ENCODE data around the gene CBFA2T2.
"Not testable (repeated sequence)": the region's sequence is repeated elsewhere in the genome, so short reads cannot be mapped to it uniquely, and the experiment has no call there.

Gene CBFA2T2

DNA sequence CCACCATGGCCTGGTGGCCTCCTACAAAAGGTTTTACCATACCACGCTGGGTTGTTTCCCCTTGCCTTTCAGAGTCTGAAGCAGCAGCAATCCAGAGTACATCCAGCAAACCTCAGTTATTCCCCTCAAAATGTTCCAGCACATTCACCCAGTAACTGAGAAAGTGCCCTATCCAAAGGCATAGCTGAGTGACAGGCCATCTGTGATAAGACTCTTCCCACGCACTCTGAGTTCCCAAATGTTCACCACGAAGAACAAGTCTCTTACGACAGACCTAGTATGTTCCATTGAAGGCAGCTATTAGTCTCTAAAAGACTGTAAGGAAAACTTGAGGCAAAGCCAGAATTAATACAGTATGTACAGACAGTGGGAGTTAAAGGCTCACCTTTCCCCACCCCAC lies 140.6 kb downstream of the CBFA2T2 start:
- no peak for DNase-seq

DNA sequence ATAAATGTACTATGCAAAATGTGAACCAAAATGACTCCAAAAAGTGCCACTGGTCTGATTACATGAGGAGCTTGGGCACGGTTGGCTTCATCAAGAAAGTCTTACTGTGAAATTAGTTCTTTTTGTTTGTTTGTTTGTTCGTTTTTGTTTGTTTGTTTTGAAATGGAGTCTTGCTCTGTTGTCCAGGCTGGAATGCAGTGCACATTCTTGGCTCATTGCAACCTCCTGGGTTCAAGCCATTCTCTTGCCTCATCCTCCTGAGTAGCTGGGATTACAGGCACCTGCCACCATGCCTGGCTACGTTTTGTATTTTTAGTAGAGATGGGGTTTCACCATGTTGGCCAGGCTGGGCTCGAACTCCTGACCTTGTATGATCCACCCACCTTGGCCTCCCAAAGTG lies 142.0 kb downstream of the CBFA2T2 start:
- DNase-seq, result not testable (repeated sequence)

DNA sequence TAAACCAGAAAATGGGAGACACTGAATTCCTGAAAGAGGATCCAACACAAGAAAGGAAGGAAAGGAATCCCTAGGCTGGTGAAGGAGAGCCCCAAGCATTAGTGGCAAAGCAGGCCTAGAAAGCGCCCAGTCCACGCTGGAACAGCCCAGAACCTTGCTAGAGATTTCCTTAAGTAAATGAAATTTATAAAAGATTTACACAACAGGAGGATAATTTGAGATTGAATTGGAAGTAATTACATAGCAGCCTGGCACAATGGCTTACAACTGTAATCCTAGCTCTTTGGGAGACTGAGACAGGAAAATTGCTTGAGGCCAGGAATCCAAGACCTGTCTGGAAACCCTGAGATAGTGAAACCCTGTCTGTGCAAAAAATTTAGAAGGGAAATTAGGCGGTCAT lies 145.4 kb downstream of the CBFA2T2 start:
- no peak for DNase-seq

DNA sequence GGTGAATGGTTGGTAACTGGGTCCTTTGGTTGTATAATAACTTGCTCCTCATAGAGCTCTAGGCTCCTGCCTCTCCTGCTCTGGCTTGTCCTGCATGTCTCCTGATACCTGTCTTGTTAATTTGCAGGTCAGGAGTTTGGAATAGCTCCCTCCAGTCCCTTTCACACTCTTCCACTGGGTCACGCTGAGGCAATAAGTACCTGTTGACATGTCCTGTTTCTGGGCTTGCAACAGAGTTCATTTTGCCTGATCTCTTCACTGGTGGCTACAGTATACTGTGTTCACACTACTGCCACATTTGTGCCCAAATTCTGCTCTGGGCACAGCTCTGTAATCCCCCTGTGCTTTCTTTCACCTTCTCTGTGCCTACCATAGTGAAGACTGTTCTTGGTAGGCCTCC lies 146.9 kb downstream of the CBFA2T2 start:
- DNase-seq, result no peak

- DNase-seq, result no peak
Observed at GRCh38 chr20:33640287-33640686, 150.4 kb downstream of the CBFA2T2 start.

DNA sequence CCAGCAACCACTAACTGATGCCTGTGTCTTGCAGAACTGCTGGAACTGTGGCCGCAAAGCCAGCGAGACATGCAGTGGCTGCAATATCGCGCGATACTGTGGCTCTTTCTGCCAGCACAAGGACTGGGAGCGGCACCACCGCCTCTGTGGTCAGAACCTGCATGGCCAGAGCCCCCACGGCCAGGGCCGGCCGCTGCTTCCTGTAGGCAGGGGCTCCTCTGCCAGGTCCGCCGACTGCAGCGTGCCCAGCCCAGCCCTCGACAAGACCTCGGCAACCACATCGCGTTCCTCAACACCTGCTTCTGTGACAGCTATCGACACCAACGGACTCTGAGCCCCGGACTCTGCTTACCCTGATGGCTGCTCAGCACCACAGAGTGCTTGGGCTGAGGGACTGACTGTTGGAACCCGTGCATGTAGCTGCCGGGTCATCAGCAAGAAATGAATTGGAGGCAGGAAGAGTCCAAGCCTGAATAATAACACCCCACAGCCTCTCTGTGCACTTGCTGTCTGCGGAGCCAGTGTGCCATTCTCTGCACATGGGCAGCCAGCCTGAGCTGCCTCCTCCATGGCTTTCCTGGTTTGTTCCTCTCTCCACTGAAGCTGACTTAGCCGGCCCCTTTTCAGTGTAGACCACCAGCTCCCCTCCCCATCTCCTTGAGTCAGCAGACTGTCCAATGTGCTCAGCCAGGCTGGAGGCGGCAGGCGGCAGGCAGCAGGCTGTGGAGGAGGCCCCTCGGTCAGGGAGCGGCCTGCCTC lies 154.6 kb downstream of the CBFA2T2 start:
- no peak for DNase-seq

DNA sequence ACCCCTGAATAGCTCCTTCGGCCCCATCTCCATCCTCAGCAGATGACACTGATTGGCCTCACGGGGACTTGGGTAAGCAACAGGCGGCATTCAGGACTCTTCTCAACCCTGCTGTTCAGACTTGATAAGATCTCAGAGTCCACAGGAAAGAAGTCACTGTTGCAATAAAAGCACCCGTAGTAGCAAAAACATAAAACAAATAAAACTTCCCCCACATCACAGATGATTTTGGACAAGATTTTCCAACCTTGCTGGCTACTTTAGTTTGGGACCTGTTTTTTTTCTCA lies 155.1 kb downstream of the CBFA2T2 start:
- DNase-seq, result no peak

DNA sequence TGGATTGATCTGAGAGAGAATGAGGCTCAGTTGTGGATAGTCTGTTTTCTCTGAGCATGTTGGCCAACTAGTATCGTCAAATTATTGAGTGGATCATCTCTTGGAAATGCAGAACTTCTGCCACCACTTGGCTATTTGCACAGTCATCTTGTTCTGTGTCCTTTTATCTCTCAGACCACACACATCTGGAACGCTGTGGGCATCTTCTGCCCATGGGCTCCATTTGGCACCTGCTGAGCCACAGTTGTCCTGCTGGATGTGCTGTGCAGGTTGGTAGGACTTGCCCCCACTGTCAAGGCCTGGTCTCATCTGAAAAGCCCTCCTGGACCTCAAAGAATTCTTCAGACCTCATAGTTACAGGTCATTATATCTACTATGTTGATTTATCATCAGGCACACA lies 155.5 kb downstream of the CBFA2T2 start:
- DNase-seq, result no peak

DNA sequence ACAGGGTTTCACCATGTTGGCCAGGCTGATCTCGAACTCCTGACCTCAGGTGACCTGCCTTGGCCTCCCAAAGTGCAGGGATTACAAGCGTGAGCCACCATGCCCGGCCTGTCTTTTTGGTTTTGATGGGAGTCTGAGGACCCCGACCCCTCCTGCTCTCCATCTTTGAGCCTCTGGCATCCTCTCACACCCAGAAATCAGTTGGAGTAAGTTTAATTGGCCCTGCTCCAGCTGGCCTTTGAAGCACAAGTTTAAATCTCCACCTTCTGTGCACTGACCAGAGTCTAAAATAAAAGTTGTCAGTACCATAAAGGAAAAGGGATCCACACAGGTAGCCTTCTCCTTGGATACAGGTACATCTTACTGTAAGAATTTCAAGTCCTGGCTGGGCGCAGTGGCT lies 156.3 kb downstream of the CBFA2T2 start:
- no peak for DNase-seq

DNA sequence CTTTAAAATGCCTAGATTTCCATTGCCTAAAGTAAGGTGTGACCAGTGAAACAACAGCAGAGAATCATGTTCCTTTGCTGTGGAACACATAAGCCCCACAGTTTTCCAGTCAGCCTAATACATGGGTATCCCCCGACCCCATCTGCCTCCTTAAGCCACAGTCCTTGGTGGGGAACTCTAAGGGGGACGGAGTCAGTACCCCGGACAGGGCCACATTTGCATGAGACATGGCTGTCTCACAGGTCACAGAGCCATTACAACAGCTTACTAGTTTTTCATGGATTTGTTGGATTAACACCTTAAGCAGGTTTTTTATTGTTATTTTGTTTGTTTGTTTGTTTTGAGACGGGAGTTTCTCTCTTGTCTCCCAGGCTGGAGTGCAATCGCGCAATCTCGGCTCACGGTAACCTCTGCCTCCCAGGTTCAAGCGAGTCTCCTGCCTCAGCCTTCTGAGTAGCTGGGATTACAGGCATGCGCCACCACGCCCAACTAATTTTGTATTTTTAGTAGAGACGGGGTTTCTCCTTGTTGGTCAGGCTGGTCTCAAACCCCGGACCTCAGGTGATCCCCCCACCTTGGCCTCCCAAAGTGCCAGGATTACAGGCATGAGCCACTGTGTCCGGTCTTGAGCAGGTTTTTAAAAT lies 157.2 kb downstream of the CBFA2T2 start:
- not testable (repeated sequence) for DNase-seq

GRCh38 chr20:33647603-33648395 lies 157.9 kb downstream of the CBFA2T2 start:
- DNase-seq, result no peak

GRCh38 chr20:33648396-33649004 lies 158.6 kb downstream of the CBFA2T2 start:
- no peak for DNase-seq

DNA sequence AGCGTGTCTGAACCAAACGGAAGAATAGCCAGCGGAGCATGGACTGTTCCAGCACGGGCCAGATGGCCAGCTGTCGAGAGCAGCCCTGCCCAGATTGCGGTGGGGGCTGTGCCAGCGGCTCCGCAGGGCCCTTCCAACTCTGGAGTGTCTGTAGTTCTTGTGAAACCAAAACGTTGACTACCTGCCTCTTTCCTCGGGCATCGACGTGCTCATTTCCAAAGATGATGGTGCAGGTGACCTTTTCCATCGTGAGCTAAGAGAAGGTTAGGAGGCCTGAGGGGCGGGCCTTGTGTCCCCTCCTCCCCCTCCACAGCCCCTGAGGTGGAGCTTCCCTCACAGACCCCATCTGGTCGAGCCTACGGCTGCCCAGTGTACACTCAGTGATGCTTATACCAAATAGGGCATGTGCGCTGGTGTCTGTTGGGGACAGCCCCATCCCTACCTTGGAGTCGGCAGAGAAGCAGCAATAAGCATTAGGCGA lies 159.3 kb downstream of the CBFA2T2 start:
- no peak for DNase-seq

DNA sequence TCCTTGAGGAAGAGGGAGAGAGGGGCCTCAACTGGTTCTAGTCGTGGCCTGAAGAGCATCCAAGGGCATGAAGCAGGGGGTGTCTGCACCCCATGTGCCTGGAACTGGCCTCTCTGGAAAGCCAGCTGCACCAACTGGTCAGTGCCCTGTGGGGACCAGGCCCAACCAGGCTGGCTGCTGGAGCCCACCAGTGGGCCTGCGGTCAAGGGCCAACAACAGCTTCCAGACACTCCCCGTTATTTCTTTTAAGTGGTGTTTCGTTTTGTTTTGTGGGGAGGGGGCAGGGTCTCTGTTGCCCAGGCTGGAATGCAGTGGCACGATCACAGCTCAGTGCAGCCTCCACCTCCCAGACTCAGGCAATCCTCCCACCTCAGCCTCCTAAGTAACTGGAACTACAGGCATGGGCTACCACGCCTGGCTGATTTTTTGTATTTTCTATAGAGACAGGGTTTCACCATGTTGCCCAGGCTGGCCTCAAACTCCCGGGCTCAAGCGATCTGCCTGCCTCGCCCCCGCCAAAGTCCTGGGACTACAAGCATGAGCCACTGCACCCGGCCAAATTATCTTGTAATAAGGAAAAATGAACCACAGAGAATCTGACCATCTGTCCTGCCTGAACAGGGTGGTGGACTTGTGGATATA lies 160.3 kb downstream of the CBFA2T2 start:
- no peak for DNase-seq

DNA sequence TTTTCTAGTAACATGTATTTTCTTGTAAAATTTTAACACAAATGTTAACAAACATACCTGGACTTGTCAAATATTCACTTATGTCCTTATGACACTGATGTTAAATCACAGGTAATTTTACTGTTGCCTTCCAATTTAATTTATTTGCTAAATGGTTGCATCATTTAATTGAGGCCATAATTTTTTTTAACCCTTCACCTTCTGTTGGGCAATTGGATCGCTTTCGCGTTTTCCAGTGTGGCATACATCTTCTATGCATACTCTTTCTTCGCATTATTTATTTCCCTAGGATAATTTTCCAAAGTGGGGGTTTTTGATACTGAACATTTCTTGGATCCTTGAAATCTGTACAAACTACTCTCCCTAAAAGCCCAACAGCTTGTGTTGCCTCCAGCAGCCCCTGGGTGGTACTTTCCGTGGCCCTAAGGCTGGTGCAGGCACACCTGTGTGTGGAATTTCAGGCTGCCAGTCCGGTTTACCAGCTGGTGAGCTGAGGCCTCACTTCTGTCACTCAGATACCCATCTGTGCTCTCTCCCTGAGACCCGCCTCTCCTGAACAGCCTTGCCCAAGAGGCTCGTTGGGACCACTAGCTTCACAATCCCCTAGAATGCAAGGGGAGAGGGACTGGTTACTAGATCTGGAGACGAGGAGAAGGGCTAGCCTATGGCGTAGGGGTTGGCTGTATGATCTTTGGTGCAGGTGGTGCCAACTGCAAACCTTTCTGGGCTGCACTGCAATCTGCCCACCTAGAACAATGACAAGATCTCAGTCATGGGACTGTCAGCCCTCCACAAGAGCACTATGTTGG lies 161.1 kb downstream of the CBFA2T2 start:
- no peak for DNase-seq

DNA sequence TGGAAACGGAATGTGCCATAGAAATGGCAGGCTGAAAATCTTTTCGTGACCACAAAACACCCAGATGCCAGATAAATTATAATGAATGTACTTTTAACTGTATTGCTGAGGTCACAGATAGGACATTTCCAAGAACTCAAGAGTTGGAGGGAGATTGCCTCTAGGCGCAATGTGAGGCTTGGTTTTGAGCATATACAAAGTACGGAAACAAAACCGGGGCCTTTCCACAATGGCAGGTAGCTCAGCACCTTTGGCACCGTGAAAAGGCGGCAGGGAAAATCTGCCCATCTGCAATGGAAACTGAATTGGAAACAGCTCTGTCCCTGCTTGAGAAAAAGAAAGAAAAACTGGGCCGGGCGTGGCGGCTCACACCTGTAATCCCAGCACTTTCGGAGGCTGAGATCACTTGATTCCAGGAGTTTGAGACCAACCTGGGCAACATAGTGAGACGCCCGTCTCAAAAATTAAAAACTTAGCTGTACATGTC lies 161.7 kb downstream of the CBFA2T2 start:
- no peak for DNase-seq

GRCh38 chr20:33653218-33653899 lies 163.5 kb downstream of the CBFA2T2 start:
- no peak for DNase-seq

DNA sequence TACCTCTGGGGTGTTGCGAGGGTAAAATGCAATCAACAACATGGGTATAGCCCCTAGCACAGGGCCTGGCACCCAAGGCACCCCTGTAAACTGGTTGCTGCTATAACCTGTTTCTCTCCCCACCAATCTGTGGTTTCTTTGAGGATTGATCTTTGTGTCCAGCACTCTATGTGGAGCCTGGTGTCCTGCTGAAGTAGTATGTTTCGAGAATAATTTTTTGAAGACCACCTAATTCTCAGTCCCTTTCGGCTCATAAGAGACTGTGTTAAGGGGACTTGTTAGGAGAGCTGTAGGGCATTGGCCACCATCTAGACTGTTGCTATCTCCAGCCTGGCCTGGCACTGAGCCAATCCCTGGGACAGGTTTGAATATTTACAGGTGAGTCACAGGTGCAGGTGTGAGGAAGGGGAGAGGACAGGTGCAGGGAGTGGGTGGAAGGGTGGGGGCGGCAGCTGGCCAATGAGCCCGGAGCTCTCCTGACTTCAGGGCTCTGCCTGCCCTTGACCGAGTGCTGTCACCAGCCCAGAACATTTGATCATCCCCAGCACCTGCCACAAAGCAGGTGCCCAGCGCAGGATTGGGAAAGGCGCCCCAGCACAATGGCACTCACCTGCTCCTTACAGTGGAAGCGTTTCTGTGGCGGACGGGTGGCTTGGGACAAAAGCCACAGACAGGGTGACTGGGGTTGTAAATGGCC lies 164.2 kb downstream of the CBFA2T2 start:
- no peak for DNase-seq

- DNase-seq, result no peak
Observed at GRCh38 chr20:33654680-33655161, 164.8 kb downstream of the CBFA2T2 start.

- no peak for DNase-seq
Observed at GRCh38 chr20:33655164-33655563, 165.3 kb downstream of the CBFA2T2 start.

Measured in KG1 (cell line).